ENCODE results near the gene ATXN7. TPM values are rescaled to one million over a fixed set of nuclear protein-coding genes. Genes with fewer than 3 reads are reported as not detected.

Gene ATXN7
- total and polyA plus RNA-seq, 4 donors: 2.8 to 13.6 (median 5.6) TPM

DNA sequence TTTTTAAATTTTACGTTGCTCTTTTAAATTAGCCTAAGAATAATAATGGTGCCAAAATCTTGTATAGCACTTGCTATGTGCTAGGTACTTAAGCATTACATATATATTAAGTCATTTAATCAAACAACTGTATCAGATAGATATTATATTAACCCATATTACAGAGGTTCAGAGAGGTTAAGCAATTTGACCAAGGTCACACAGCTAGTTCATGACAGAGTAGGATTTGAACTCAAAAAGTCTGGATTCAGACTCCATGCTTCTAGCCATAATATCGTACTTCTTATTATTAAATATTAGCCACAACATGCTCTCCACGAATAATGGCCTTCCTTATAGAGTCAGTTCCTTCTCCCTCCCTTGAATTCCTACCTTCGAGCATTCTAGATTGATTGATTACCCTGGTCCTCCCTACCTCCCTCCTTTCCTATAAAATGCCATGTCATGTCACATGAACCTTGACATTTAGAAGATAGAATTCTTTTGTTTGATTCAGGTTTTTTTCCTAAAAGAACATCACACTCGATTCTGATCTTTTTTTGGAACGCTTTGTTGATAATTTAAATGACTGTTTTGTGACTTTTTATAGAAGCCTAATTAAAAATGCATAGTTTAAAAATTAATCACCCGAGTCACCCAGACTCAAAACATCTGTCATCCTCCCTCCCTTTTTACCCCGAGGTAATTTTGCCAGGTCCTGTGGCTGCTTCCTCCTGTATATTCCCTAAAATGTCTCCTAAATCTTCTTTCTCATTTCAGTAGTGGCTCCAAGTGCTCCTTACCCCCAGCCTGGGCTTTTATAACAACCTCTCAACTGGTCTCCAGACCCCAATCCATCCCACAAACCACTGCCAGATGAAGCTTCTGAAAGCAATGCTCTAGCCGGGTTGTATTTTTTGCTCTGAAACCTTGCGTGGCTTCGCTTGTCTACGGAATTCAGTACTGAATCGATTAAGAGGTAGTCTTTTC, 168.2 kb downstream of the ATXN7 start:
- no peak for TF ChIP-seq RAD21 (IDR thresholded peaks at IDR 0.05)
- TF ChIP-seq HNF4A (conservative IDR thresholded peaks at IDR 0.05): no peak
- TF ChIP-seq JUND (IDR thresholded peaks at IDR 0.05): no peak
- no peak for TF ChIP-seq EGR1 (IDR thresholded peaks at IDR 0.05; ENCODE audit: low read depth in 2 of 2)
- TF ChIP-seq YY1 (IDR thresholded peaks at IDR 0.05): no peak
- TF ChIP-seq FOXA2 (IDR thresholded peaks at IDR 0.05): no peak
- no peak for TF ChIP-seq FOXA1 (IDR thresholded peaks at IDR 0.05)
- TF ChIP-seq NR2F2 (IDR thresholded peaks at IDR 0.05): no peak
- no peak for TF ChIP-seq ATF3 (IDR thresholded peaks at IDR 0.05)
- H3K4me1 ChIP-seq (ENCODE audit: control insufficient read depth in 4 of 4, insufficient read depth in 4 of 4, low read length in 3 of 4): peaks cover 0 to 7% (median 1%) of the 10 kb centered on the region in 4 donors
- peaks cover 0 to 10% (median 2%) of the 10 kb centered on the region in 4 donors for H3K27me3 ChIP-seq (ENCODE audit: control insufficient read depth in 4 of 4, insufficient read depth in 4 of 4, low read length in 3 of 4)
- no peak overlapping the region for H3K4me3 ChIP-seq (ENCODE audit: low read depth in 1 of 3, low read length in 3 of 3)
- H3K9ac ChIP-seq (ENCODE audit: low read depth in 1 of 2, low read length in 2 of 2): no peak overlapping the region
- DNase-seq (ENCODE audit: low spot score): no peak
- no peaks in the 10 kb centered on the region for H3K36me3 ChIP-seq (ENCODE audit: control insufficient read depth in 4 of 4, insufficient read depth in 3 of 4, low read depth in 1 of 4, low read length in 3 of 4)
- peaks cover 0 to 3% (median 2%) of the 10 kb centered on the region in 4 donors for H3K9me3 ChIP-seq (ENCODE audit: control insufficient read depth in 4 of 4, low read length in 3 of 4)
- H3K27ac ChIP-seq (ENCODE audit: low read depth in 1 of 2, low read length in 2 of 2): no peak overlapping the region
- 83% methylated on average over 13 of the region's 13 CpGs for WGBS

DNA sequence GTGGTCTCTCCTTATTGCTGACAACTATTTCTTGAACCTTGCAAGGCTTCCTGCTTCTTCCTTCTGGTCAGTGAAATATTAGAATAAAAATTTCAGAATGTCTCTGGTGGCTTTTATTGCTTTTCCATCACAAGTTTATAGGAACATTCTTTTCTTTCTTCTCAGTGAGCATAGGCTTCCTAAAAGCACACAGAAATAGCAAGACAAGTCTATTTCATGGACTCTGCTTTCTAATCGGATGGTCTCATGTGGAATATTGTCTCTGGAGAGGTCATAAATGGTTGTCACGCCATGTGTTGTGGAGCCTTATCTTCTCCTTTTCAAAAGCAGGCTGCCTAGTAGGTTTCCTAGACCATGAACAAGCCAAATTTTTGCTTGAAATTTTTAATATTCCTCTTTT, 169.4 kb downstream of the ATXN7 start:
- Histone ChIP-seq H3K36me3 (ENCODE audit: control insufficient read depth in 4 of 4, insufficient read depth in 3 of 4, low read depth in 1 of 4, low read length in 3 of 4) (no peaks in the 10 kb centered on the region), H3K27ac (ENCODE audit: low read depth in 1 of 2, low read length in 2 of 2) (no peak overlapping the region), H3K4me1 (ENCODE audit: control insufficient read depth in 4 of 4, insufficient read depth in 4 of 4, low read length in 3 of 4) (peaks cover 0 to 7% (median 1%) of the 10 kb centered on the region in 4 donors), H3K9me3 (ENCODE audit: control insufficient read depth in 4 of 4, low read length in 3 of 4) (peaks cover 0 to 5% (median 3%) of the 10 kb centered on the region in 4 donors), H3K9ac (ENCODE audit: low read depth in 1 of 2, low read length in 2 of 2) (no peak overlapping the region), H3K4me3 (ENCODE audit: low read depth in 1 of 3, low read length in 3 of 3) (no peak overlapping the region), H3K27me3 (ENCODE audit: control insufficient read depth in 4 of 4, insufficient read depth in 4 of 4, low read length in 3 of 4) (peaks cover 0 to 6% (median 4%) of the 10 kb centered on the region in 4 donors)
- no peak for TF ChIP-seq RAD21 (IDR thresholded peaks at IDR 0.05)
- no peak for TF ChIP-seq MAX (IDR thresholded peaks at IDR 0.05)
- TF ChIP-seq HNF4G (IDR thresholded peaks at IDR 0.05): no peak
- no peak for TF ChIP-seq YY1 (IDR thresholded peaks at IDR 0.05)
- no peak for TF ChIP-seq HNF4A (conservative IDR thresholded peaks at IDR 0.05)
- DNase-seq (ENCODE audit: low spot score): no peak
- whole genome bisulfite sequencing: 82% methylated on average over 2 of the region's 2 CpGs

DNA sequence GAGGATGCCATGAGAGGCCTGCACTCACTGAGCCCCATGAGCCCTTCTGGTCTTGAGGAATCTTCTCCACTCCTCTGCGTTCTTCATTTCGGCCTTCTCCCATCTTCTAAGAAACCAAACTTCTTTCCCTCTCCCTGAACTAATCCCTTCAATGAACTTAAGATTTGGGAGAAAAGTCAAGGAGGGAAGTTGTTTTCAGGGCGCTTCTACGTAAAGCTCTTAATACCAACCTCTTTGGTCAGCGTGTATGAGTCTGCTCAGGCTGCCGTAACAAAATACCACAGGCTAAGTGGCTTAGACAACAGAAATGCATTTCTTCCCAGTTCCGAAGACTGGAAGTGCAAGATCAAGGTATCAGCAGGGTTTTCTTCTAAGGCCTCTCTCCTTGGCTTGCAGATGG, 173.4 kb downstream of the ATXN7 start:
- WGBS: 96% methylated on average over 7 of the region's 7 CpGs
- H3K27me3 ChIP-seq (ENCODE audit: control insufficient read depth in 4 of 4, insufficient read depth in 4 of 4, low read length in 3 of 4): peaks cover 0 to 4% (median 2%) of the 10 kb centered on the region in 4 donors

More for the DNA sequence above, 173.4 kb downstream of the ATXN7 start:
- no peak overlapping the region for H3K4me3 ChIP-seq (ENCODE audit: low read depth in 1 of 3, low read length in 3 of 3)
- no peaks in the 10 kb centered on the region for H3K36me3 ChIP-seq (ENCODE audit: control insufficient read depth in 4 of 4, insufficient read depth in 3 of 4, low read depth in 1 of 4, low read length in 3 of 4)
- H3K9ac ChIP-seq (ENCODE audit: low read depth in 1 of 2, low read length in 2 of 2): no peak overlapping the region
- H3K4me1 ChIP-seq (ENCODE audit: control insufficient read depth in 4 of 4, insufficient read depth in 4 of 4, low read length in 3 of 4): no peaks in the 10 kb centered on the region
- no peak for TF ChIP-seq REST (IDR thresholded peaks at IDR 0.05)
- TF ChIP-seq FOXA2 (IDR thresholded peaks at IDR 0.05): no peak
- no peak for TF ChIP-seq TAF1 (conservative IDR thresholded peaks at IDR 0.05)
- TF ChIP-seq MAX (IDR thresholded peaks at IDR 0.05): no peak
- TF ChIP-seq SP1 (IDR thresholded peaks at IDR 0.05): no peak
- TF ChIP-seq ZBTB33 (IDR thresholded peaks at IDR 0.05): no peak
- no peak for DNase-seq (ENCODE audit: low spot score)
- H3K27ac ChIP-seq (ENCODE audit: low read depth in 1 of 2, low read length in 2 of 2): no peak overlapping the region
- peaks cover 0 to 5% (median 3%) of the 10 kb centered on the region in 4 donors for H3K9me3 ChIP-seq (ENCODE audit: control insufficient read depth in 4 of 4, low read length in 3 of 4)

Data from liver (tissue), 9 donors.